DOHH2 (cell line): ENCODE measurements around the gene SCN5A.

ENCODE experiments used
- EZH2phosphoT487 ChIP-seq: fragments of 200-600 bp; sonication (generic); IDR thresholded peaks from 2 replicates; pipeline ENCODE4 v1.6.1; 2017; ENCODE audit warnings: borderline replicate concordance, mild to moderate bottlenecking, antibody characterized with exemption, low read length, moderate library complexity, mixed read lengths
- TF ChIP-seq, protein P1 (sequence below): fragments of 200-600 bp; sonication (generic); IDR thresholded peaks from one replicate; pipeline ENCODE4 v1.5.1; 2014; ENCODE audit warnings: antibody characterized with exemption, mild to moderate bottlenecking, low read depth, low read length; ENCODE audit not compliant: poor library complexity, severe bottlenecking

DNA sequence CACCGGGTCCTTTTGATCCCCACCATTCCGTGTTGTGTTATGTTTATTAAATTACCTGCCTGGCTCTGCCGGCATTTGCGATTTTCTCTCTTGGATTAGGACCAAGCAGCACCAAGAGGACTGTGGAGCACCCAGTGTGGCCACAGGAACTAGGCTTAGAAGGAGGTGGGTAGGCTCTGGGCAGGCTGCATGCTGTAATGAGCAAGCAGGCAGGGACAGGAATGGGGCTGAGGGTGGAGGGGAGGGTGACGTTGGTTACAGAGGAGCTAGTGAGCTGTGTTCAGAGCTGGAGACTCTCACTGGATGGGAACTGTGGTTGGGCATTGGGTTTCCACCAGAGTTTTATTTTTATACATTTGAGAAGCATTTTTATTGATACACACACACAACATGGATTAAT lies 7.9 kb upstream of the SCN5A start:
- TF ChIP-seq, protein P1, sequence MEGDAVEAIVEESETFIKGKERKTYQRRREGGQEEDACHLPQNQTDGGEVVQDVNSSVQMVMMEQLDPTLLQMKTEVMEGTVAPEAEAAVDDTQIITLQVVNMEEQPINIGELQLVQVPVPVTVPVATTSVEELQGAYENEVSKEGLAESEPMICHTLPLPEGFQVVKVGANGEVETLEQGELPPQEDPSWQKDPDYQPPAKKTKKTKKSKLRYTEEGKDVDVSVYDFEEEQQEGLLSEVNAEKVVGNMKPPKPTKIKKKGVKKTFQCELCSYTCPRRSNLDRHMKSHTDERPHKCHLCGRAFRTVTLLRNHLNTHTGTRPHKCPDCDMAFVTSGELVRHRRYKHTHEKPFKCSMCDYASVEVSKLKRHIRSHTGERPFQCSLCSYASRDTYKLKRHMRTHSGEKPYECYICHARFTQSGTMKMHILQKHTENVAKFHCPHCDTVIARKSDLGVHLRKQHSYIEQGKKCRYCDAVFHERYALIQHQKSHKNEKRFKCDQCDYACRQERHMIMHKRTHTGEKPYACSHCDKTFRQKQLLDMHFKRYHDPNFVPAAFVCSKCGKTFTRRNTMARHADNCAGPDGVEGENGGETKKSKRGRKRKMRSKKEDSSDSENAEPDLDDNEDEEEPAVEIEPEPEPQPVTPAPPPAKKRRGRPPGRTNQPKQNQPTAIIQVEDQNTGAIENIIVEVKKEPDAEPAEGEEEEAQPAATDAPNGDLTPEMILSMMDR: no peak
- TF ChIP-seq EZH2phosphoT487: no peak
